NCI-H345 treated with DMSO at 0.1 percent for 48 hours (cell line): ENCODE results near the gene RAET1E.
"Not testable (repeated sequence)": the region's sequence is repeated elsewhere in the genome, so short reads cannot be mapped to it uniquely, and the experiment has no call there.

Experiments used
- DNase-seq: peaks from one replicate; lab custom pipeline; 2025; ENCODE audit not compliant: unreplicated experiment; lab: John Stamatoyannopoulos, UW

Gene RAET1E, protein sequence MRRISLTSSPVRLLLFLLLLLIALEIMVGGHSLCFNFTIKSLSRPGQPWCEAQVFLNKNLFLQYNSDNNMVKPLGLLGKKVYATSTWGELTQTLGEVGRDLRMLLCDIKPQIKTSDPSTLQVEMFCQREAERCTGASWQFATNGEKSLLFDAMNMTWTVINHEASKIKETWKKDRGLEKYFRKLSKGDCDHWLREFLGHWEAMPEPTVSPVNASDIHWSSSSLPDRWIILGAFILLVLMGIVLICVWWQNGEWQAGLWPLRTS

DNA sequence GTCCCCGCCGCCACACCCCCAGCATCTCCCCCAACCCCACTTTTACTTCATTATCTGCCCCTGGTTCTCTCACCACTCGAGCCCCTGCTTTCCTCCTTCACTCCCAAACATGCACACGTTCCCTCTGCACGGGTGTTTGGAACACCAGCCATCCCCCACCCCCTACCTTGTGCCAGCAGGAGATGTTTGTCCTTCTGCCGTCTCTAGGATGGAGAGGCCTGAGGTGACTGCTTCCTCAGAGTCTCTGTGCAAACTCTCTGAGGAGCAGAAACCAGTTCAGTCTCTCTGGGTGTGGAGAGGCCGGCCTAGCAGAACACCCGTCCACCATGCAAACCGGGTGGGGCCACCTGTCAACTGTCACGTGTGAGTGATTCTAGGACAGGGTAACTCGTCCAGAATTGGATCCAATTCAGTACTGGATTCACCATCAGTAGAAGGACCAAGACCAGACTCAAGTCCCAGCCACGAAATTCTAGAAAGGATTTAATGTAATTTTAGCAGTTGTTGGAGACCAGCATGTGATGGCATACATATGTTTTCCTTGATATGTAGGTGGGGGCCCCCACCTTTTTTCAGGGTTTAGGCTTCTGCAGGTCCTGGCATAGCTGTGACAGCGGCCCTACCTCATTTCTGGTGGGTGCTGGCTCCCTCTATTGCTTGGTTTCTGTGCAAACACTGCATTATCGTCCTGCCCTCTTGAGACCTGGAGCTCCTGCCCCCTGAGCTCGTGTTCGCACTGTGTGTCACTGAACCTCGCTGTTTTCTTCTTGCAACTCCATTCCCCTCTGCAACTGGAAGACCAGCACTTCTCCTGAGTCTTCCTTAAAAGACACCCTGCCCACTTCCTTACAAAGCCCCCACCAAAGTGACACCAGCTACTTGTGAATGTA, at the start of gene RAET1E:
RAET1E (minus strand) TSS at position 259 of the 890 bp plus-strand sequence. CDS start 7,212 bp downstream, outside the sequence.
- DNase-seq, result no peak

DNA sequence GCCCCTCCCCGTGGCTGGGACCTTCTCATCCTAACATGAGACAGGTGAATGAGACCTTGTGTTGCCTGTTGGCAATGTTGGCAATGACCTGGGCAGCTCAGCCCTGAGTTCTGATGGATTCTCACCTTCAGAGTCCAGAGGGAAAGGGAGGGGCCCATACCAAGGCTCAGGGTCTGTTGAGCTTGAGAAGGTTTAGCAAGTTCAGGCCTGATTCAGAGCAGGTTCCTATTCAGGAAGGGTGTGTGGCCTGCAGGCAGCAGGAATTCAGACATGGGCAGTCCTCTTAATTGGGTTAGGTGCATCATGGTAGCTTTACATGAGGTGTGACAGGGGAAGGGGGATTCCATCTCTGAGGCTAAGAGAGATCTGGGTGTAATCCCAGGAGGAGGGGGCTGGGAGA, 49.6 kb upstream of the RAET1E start:
- DNase-seq, result not testable (repeated sequence)

DNA sequence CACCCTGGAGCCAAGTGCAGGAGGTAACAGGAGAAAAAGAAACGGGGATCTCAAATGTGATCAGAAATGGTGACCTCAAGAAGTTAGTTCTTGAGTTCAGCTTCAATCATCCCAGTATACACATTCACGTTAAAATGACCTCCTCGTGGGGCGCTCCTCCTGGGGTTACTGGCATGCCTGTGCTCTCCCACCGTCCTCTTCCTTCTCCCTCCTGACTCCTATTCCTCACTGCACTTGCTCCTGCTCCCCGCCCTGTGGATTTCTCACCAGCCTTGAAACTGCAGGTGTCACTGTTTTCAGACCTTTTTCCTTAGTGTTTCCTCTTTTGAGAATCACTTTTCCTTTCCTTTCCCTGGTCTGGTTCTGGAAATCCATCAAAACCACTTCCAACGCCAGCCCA, 48.7 kb upstream of the RAET1E start:
- not testable (repeated sequence) for DNase-seq

DNA sequence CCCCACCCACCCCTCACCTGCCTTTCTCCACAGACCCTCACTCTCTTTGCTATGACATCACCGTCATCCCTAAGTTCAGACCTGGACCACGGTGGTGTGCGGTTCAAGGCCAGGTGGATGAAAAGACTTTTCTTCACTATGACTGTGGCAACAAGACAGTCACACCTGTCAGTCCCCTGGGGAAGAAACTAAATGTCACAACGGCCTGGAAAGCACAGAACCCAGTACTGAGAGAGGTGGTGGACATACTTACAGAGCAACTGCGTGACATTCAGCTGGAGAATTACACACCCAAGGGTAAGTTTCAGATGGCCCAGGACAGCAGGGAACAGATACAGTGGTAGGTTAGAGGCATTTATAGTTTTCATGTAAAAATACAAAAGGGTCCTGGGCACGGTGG, 47.4 kb upstream of the RAET1E start:
- DNase-seq, result not testable (repeated sequence)

DNA sequence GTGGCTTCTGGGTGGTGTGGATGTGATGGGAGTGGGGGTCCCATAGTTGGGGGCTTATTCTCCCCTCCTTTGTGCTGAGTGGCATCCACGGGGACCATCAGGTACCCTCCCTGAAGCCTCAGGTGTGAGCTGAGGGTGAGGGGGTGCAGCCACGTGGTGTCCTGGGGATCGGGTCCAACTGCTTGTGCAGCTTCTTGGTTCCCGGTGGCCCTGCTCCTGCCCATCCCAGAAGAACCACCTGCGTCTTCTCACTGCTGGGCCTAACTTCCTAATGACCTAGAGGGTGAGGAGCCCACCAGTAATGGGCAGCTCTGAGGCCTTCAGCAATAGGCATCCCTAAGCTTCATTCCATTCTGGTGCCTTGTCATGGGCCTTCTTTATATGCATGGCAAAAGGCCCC, 45.4 kb upstream of the RAET1E start:
- DNase-seq, result not testable (repeated sequence)

DNA sequence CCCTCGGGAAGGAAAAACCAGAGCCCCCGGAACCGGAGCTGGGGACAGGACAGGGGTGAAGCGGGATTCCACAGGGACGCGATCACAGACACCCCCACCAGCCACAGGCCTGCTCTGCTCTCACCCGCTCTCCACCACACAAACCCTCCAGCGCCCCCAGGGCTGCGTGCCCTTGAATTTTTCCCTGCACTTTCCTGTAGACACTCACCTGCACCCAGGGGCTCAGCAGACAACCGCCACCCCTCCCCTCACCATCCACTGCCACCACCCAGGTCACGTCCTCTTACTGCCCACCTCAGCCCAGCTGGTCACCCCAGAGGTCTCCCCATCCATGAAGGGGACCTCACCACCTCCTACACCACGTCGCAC, 44.5 kb upstream of the RAET1E start:
- no peak for DNase-seq

DNA sequence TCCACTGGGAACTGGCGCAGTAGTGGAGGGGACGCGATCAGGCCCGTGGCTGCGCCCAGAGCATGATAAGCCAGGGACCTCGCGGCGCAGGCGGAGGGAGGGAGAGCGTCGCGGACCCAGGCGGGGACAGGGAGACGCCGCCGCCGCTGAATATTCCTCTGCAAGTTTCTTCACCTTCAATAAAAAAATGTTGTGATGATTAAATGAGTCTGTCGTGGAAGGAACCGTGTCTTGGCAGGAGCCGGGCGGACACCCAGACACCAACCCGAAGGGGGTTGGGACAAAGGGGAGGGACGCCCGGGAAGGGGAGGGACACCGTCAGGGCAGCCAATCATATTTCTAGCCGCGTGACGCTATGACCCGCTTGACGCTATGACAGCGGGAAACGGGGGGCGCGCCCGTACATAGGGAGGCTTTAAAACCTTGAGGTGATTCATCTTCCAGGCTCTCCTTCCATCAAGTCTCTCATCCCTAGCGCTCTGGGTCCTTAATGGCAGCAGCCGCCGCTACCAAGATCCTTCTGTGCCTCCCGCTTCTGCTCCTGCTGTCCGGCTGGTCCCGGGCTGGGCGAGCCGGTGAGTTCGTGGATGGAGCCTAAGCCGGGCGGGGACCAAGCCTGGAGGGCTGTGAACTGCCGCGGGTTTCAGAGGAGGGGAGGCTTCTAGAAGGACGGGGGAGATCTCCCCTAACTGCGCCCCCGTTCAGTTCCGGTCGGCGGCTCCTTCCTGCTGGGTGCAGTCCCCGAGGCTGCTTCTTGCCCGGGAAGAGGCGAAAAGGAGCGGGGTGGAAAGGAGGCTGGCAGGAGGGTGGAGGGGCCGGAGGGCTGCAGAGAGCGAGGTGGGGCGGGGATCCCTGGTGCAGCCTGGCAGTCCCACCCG, 43.9 kb upstream of the RAET1E start, which contains the start of gene ULBP2:
ULBP2 (plus strand) TSS at position 432 of the 878 bp plus-strand sequence; CDS start at position 491, 59 bp downstream.
- DNase-seq, result peak; percentile 82

DNA sequence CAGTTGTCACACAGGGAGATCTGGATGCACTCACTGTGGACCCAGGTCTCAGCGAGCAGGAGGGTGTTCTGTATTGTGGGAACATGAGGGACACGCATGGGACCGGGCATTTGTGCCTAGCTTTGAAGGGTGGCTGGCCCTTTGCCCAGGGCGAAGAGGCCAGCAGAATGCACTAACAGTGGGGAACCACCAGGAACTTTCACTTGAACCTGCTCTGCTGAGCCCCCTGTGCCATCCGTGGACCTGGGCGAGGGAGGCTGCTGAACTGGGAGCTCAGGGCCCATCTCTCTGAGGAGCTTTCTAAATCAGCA, 42.7 kb upstream of the RAET1E start:
- DNase-seq, result no peak

DNA sequence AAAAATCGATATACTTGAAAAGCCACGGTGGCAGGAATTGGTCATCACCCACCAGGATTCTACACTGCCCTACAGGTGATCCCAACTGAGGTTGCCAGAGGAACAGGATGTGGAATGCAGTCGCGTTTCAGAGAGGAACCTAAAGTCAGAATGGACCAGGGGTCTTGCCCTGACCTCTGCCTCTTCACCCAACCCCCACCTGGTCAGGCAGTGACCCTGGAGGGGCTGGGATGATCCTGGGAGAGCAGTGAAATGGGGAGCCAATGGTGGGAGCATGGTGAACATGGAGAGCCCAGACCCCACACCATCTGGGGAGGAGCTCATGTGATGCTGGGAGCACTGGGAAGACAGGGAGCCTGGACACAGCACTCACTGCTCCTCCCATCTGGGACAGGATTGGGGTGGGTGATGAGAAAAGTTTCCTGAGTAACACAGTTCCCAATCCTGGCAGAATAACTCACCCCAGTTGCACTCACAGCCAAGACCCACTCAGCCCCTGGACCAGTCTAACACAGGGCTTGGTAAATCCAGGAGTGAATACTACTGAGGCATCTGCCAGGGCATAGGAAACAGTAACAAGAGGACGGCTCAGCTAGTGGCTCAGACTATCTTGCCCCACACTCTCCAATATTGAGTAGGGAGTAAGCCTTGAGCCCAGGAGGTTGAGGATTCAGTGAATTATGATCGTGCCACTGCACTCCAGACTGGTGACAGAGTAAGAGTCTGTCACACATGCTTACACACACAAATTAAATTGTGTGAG, 42.2 kb upstream of the RAET1E start:
- no peak for DNase-seq

DNA sequence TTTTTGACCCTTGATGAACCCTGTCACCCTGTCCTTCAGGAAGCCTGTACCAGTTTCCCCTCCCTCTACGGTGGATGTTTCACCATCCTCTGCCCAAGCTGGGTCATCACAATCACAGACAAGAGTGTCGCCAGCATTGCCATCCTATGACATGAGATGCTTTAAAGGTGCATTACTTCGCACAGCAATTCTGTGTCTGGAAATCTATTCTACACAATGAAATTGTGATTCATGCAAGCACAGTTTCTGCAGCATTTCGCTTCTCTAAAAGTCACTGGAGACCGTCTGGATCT, 41.4 kb upstream of the RAET1E start:
- DNase-seq, result no peak

DNA sequence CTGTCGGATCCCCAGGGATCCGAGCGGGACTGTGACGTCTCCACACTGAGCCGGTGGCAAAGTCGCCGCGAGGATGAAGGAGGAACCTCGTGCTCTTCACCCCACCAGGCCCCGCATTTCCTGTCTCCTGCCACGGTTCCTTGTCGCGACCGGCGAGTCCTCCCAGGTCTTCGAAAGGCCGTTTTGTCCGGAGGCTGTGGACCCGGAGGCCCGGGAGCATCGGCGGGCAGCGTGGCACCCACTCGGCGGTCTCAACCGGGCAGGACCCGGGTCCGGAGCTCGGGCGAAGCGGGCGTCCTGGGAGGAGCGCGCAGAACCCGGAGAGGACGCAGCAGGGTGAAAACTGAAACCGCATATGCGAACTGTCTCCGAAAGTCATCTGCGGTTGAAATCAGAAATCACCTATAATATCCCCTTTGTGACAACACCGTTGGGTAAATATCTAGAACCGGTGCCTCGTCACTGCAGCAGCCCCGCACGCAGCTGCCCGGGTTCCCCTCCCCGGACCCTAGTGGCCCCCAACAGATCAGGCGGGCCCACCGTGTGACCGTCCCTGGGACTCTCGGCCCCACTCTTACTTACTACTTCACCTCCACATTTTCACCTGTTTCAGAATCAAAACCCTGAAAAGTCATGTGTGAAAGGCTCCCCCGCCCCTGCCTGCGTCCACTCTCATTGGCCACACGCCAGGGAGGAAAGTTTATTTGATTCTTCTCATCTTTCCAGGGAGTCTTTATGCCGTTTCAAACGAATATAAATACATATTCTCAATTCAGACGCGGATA, 40.9 kb upstream of the RAET1E start:
- no peak for DNase-seq

DNA sequence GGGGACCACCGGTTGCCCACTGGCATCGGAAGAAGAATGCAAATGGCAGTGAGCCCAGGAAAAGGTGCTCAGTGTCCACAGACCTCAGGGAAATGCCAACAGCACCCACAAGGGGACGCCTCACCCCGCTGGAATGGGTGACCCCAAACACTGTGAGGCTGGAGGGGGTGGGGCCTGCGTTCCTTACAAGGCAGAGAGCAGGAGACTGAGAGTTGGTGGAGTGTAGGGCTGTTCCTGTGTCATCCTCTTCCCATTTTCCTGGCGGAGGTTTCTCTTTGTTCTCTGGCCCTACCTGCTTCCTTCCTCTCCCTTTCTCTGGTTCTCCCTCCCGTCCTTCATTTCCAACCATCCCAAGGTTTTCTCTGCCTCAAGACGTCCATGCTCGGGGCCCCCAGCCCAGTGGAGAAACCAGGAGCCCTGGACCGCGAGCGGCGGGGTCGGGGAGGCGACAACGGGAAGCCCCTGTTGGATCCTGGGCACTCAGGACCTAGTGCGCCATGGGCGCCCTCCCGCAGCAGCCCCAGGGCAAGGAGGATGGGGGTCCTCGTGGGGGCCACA, 40.2 kb upstream of the RAET1E start:
- not testable (repeated sequence) for DNase-seq

DNA sequence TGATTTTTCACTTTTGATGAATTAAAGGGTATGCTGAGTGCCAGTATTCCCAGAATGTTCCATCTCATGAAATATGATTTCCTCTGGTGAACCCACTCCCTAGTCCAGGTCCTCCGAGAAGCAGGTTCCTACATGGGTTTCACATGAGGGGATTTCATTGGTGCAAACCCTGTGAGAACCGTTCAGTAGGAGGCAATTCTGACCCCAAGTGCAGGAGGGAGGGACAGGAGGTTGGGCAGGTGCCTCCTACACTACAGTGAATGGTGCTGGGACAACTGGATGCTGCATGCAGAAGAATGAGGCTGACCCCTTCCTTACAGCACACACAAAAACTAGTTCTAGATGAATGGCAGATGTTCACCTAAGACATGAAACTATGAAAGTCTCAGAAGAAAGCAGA, 38.8 kb upstream of the RAET1E start:
- DNase-seq, result no peak

DNA sequence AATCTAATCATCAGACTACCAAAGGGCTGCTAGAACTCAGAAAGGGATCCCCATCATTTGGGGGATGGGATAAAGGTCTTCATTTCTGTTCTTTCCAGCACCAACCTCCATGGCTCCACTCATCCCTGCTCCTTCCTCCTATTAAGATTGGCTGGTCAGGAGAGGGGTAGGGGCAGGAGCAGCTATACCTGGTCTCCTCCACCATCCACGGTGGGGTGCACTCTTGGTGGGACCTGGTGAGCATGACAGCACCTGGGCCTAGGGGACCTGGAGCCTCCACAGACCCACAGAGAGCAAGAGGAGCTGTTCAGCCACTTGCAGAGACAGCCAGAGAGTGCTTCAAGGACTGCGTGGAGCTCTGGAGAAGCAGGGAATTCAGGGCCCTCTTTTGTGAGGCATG, 37.8 kb upstream of the RAET1E start:
- no peak for DNase-seq

DNA sequence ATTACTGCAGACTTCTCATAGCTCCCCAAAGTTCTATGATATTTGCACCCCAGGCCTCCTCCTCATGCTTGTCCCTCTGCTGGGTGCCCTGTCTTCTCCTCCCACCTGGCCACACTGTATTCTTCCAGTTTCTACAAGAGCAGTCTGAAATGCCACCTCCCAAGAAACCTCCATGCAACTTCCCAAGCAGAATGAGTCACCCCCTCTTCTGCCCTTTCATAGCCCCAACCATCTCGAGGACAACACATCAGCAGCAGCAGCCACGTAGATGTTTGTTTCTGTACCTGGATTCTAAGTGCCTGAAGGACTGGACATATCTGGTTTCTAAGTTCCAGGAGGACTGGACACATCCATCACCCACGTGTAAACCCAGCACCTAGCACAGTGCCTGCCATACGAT, 37.3 kb upstream of the RAET1E start:
- no peak for DNase-seq

DNA sequence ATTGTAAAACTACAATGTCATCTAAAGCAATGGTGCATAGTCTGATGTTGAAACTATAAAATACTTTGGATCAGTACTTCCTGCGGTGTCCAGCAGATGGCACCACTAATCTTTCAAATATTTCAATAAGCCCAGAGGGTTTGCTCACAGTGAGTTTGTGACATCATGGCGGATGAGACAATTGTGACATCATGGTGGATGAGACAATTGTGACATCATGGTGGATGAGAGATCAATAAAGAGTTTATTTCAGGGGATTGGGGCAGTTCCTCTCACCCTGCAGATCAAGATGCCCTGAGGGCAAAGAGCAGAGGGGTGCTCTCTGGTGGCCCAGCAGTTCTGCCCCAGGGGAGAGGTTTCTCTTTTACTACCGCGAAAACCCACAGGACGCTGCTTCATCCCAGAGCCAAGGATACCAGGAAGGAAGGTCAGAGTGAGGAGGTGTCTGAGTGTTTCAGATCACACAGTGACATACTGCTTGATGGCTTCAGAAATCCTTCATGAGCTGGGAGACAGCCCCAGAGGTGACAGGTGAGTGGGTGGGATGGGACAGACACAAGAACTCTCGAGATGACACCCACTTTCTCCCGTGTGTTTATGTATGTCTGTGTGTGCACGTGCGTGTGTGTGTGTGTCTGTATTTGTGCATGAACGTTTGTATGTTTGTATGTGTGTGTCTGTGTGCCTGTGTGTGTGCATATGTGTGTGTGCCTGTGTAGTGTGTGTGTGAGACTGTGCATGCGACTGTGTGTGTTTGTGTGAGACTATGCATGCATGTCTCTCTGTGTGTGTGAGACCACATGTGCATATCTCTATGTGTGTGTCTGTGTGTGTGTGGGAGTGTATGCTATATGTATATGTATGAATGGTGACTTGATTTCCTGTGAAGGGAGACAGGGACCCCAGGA, 36.6 kb upstream of the RAET1E start:
- peak; percentile 59 for DNase-seq

DNA sequence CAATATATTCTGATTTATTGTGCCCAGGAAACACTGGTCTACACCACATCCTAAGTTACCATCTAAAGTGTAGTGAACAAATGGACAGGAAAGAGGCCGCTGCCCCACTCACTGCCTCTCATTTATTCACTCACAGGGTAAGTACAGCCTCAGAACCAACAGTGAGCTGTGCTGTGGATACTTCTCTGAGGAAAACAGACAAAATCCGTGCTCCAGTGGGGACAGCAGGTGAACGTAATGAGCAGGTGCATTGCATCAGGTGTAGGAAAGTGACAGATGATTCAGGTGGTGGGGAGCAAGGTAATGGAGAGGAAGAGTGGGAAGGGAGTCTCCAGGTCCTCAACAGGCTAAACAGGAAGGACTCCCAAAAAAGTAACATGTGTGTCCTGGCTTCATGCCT, 35.5 kb upstream of the RAET1E start:
- DNase-seq, result no peak

DNA sequence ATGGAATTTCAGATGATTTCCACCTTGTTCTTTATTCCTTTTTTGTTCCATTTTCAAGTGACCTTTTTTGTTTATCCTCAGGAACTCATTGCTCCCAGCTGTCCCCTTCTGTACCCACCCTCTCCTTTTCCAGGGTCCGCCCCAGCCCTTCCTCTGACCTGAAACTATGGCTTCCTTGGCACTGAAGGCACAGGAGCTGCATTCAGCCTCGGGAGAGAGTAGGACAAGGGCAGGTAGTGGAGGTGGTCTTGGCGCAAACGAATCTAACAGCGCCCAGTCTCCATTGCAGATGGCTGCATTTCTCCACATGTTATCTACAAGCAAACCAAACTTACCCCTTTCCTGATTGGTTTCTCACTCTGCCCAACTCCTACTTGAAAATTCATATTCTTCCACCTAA, 35.1 kb upstream of the RAET1E start:
- DNase-seq, result no peak

DNA sequence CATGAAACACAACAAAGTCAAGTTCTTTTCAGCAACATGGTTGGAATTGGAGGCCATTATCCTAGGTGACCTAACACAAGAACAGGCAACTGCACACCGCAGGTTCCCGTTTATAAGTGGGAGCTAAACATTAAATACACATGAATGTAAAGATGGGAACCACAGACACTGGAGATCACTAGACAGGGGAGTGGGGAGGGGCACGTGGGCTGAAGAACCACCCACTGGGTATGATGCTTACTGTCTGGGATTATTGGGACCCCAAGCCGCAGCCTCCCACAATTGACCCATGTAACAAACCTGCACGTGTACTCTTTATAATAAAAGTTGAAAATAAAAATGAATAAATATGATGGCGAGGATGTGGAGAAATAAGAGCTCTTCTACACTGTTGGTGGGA, 33.6 kb upstream of the RAET1E start:
- no peak for DNase-seq
